Measurements from ENCODE around the gene TTC23L.

The TTC23L gene

DNA sequence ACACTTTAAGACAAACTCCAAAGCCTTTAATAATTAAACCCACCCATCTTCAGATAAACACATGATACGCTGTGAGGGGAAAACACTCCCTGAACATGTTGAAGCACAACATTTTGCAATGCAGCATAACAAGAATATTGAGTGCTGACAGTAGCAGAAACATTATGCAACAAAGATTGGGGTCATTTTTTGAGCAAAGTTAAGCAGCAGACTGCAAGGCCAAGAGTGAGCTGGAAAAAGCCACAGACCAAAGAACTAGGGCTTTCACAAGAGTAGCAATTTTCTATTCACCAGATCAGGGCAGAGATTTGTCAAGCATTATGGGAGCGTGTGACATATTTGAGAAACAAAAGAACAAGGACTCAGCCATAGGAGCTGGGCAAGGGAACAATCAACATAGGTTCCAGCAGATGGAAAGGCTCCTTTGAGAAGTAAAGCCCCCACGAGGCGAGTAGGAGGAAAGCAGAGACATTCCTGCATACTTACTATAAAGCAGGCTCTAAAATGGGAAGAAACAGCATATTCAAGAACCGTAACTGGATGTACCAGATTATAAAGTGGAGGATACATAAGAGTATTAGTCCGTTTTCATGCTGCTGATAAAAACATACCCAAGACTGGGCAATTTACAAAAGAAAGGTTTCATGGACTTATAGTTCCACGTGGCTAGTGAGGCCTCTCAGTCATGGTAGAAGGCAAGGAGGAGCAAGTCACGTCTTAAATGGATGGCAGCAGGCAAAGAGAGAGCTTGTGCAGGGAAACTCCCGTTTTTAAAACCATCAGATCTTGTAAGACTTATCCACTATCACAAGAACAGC is 4.8 kb upstream of the TTC23L start:
- DNase-seq, result no peak

DNA sequence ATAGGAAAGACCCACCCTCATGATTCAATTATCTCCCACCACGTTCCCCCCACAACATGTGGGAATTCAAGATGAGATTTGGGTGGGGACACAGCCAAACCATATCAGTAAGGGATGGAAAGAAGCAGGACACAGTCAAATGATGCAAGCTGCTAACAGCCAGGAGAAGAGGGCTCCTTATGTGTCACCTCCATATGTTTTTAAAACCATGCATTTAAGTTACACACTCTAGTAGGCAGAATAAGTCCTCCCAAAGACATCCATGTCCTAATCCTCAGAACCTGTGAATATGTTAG is 4.2 kb upstream of the TTC23L start:
- DNase-seq, result no peak

GRCh38 chr5:34835664-34836063 is 3.3 kb upstream of the TTC23L start:
- DNase-seq, result no peak

- DNase-seq, result no peak
Measured at GRCh38 chr5:34841816-34842215, 2.9 kb downstream of the TTC23L start.

GRCh38 chr5:34842554-34842953 is 3.6 kb downstream of the TTC23L start:
- DNase-seq, result no peak

- no peak for DNase-seq
Measured at GRCh38 chr5:34843497-34843896, 4.5 kb downstream of the TTC23L start.

GRCh38 chr5:34844106-34844505 is 5.1 kb downstream of the TTC23L start:
- no peak for DNase-seq

DNA sequence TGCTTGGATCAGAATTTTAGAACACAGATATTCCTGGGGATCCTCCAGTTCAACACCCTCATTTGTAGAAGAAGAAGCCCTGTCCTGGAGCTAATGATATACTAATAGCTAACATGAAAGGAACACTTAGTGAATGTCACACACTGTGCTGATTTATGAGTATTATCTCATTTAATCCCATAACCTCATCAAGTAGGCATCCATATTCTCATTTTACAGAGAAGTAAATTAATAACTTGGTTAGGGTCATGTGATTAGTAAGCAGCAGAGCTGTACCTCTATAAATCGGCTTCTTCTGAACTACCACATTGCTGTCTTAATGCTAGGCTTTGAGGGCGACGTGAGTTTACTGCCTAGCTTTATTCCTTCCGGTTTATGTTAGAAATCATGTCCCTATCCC is 6.0 kb downstream of the TTC23L start:
- no peak for DNase-seq

DNA sequence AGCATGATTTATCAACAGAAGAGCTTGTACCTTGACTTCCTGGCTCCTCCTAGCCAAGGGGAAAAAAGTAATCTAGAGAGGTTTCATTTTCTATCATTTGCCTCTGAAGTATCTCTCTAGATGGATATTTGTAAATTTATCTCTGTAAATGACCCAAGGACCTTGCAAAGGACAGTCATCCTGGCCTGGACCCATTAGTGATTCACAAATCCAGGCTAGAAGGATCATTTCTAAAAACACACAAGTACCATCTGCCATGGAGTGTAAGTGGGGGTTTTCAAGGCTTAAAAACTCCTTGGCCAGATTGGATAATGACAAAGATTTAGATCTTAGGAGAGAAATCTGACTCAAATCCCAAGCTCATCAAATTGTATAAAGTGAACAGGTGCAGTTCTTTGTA is 8.1 kb downstream of the TTC23L start:
- no peak for DNase-seq

- DNase-seq, result no peak
Measured at GRCh38 chr5:34847552-34847951, 8.6 kb downstream of the TTC23L start.

- no peak for DNase-seq
Measured at GRCh38 chr5:34848230-34848629, 9.3 kb downstream of the TTC23L start.

DNA sequence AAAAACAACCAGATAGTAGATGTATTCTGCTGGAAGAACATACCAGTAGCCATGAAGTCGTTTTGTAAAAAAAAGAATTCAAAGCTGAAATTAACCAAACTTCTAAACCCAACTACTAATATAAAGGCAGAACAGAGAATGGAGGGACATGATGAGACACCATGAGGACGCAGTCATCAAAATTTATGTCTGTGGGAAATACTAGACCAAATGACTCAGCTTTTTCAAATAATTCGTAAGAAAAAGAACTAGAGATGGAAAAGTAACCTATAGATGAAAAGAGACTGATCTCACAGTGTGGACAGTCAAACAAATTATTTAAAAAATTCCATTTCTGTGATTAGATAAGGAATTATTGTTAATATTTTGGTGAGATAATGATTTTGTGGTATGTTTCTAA is 10.3 kb downstream of the TTC23L start:
- DNase-seq, result no peak

DNA sequence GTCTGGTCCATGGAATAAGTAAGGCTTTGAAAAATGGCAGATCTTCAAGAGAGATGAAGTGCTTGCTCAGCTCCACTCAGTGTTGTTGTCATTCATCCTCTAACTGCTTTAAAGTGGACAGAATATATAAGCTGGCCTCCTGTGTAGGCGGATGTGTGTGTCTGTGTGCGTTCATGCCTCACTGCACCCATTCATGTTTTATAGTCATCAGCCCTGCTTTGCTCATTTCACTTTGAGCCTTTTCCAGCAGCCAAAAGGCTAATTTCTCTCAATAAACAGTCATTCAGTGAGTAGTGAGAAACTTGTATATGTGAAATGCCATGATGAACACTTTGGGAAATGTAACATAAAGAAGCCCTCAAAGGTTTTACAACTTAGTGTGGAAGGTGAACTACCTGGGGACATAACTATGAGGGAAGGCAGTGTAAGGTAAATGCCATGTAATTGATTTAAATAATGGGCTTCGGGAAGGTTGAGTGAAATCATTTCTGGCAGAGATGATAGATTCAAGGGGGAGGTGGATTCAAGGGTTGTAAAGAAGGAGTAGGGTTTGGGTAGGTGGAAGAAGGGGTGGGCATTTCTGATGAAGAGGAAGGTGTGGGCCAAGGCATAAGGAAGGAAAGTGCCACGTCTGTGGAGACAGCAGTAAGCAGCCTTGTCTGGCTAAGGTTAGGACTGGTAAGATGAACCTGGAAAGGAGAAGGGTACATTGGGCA is 15.7 kb downstream of the TTC23L start:
- no peak for DNase-seq

- no peak for DNase-seq
Measured at GRCh38 chr5:34857161-34857560, 18.2 kb downstream of the TTC23L start.

DNA sequence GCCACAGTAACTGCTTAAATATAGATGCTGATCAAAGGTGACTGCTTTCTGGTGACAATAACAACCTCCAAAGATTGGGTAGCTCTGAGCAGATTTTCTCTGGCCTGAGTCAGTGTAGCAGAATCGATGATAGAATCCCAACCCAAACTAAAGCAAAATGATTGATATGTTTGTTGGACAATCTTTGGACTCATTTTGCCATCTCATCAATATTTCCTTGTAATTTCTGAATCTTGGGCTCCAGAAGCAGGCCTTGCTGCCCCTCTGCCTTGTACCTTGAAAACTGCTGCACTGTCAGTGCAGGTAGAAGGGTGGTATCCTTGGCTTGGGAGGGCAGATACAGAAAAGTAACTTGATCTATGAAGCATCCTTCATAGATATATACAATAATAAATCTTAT is 18.9 kb downstream of the TTC23L start:
- DNase-seq, result no peak

GRCh38 chr5:34858790-34859189 is 19.8 kb downstream of the TTC23L start:
- DNase-seq, result no peak

DNA sequence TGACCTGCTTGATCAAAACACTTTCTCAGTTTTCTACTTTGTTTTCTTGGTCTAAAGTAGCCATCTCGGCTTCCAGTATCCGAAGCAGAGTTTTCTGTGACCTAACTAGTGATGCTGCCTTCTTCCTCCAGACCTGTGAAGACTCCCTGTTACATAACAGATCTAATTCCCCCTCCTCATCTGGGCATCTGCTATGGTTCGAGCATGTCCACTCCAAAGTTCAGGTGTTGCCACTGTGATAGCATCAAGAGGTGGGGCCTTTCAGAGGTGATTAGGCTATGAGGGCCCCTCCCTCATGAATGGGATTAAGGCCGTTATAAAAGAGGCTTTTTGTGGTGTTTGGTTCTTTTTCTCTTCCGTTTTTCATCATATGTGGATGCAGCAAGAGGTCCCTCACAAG is 20.3 kb downstream of the TTC23L start:
- no peak for DNase-seq

GRCh38 chr5:34863946-34864345 is 25.0 kb downstream of the TTC23L start:
- no peak for DNase-seq

GRCh38 chr5:34865091-34865490 is 26.1 kb downstream of the TTC23L start:
- no peak for DNase-seq

- DNase-seq, result no peak
Measured at GRCh38 chr5:34866989-34867471, 28.1 kb downstream of the TTC23L start.

GRCh38 chr5:34867660-34868059 is 28.7 kb downstream of the TTC23L start:
- no peak for DNase-seq

DNA sequence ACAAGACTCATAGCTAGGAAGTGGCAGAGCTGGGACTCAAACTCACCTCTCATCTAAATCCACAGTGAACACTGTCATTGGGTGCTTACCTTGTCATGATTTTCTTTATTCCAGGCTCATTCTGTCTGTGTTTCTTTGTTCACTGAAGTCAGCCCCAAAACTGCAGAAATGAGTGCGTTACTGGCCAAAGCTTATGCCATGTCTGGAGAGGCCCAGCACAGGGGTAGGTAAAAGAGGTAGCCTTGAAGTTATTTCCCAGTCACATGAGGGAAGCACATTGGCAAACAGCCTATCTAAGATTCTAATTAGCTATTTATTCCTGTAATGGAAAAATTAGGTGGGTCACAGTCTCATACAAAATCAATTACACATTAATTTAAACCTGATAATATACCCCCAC is 29.8 kb downstream of the TTC23L start:
- DNase-seq, result no peak

DNA sequence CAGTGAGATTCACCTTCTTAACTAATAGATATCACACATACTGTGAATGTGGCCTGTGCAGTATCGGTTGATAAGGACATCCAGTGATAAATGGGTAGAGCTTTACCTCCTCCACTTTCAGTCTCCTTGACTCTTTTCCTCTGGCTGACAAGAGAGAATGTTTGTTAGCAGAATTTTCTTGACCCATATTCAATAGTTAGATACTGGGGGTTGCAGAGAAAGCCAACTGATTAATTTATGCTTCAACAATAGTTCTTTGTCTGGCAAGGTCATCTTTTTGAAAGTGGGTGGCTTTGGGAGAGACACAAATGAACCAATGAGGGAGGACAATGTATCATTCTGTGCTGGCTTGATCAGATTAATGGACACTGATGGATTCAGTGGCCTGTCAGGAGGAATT is 30.3 kb downstream of the TTC23L start:
- DNase-seq, result no peak

DNA sequence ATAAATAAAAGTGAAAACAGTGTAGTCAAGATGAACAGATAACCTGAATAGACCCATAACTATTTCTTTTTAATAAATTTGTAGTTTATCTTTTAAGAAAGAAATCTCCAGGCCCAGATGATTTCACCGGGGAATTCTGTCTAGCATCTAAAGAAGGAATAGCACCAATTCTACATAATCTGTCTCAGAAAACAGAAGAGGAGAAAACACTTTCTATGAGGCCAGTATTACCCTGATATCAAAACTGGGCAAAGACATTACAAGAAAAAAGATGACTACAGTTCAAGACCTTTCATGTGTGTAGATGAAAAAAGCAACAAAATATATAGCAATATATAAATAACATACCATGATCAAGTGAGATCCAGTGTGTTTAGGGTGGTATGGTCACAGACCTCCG is 31.4 kb downstream of the TTC23L start:
- DNase-seq, result no peak

- DNase-seq, result no peak
Measured at GRCh38 chr5:34876275-34876674, 37.3 kb downstream of the TTC23L start.

All from activated CD4-positive, CD25-positive, alpha-beta regulatory T cell (primary cell).